GM18867 (cell line): ENCODE measurements around the gene FAM241B.

Source experiments
- ATAC-seq: cut with Tn5 transposase; IDR thresholded peaks from one replicate; pipeline ENCODE4 v1.9.1; 2021; ENCODE audit warnings: mild to moderate bottlenecking, moderate library complexity; ENCODE audit not compliant: unreplicated experiment

The FAM241B gene

DNA sequence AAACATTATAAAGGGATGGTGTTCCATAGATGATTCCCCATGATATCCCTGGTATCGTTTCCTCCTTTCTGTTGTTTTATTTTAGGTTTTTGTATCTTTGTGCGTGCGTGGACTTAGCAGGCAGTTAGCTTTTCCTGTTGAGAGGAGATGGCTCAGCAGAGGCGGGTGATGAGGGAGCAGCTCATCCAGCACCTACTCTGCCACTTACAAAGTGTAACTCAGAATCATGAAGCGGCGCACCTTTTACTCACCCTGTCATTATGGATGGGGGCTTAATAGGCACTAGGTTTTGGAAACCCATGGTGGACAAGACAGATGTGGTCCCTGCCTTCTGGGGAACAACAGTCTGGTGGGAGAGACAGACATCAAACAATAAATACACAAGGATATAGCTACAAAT, 17.1 kb downstream of the FAM241B start:
- no peak for ATAC-seq

DNA sequence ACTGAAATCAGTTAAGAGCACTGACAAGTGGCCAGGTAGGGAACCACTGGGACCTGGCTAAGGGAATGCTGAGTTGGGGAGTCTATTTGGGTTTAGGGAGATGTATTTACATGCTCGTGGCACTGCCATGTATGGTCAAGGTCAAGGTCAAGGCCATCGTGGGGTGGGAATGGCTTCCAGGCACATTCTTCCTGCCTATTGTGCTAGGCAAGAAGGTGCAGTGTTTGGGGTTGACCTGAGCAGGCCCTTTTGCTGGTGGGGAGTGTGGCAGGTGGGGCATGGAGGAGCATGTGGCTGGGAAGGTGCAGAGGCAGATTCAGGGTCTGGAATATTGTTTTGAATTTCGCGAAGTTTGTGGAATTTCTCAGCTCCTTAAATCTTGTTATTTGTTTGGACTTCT, 17.8 kb downstream of the FAM241B start:
- ATAC-seq = no peak

DNA sequence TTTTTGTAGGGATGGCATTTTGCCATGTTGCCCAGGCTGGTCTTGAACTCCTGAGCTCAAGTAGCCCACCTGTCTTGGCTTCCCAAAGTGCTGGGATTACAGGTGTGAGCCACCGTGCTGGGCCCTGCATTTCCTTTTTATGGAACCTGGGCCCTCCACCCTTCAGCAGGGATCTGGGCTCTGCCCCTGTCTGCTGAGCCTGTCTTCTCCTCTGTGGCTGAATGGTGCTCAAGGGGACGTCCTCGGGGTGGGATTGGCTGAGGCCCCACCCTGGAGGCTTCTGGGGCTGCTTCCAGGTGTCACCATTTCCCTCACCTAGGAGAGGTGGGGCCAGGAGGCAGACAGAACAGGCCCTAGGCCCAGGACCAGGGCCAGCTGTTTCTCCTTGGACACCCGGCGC, 18.4 kb downstream of the FAM241B start:
- ATAC-seq = no peak

DNA sequence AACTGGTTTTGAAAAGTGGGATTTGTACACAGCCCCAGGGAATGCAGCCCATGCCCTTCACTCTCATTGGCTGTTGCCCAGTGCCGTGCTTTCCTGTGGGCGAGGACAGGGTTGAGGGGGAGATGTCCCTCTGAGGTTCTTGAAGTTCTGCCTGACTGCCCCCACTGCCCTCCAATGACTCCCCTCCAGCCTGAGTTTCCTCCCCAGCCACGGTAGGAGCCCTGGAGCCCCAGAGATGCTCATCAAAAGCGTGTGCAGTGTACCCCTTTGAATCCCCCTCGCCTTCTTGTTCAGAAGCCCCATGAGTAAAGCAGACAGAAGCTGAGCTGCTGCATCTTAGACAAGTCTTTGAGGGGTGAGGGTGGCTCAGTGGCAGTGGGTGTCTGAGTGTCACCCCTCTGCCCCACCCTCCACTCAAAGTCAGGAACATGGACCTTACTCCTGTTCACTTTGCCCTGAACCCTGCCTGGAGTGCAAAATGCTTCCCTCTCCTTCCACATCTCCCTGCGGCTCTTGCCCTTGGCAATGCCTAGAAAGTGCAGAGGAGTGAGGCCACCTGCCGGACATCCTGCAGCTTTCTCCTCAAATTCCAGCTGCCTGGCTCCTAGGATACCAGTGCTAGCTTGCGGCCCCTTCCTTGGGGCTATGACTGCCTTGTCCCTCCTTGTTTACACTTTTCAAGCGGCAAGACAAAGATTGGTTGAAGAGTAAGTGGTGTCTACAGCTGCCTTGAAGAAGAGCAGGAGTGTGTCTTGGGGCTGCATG, 19.9 kb downstream of the FAM241B start:
- no peak for ATAC-seq

DNA sequence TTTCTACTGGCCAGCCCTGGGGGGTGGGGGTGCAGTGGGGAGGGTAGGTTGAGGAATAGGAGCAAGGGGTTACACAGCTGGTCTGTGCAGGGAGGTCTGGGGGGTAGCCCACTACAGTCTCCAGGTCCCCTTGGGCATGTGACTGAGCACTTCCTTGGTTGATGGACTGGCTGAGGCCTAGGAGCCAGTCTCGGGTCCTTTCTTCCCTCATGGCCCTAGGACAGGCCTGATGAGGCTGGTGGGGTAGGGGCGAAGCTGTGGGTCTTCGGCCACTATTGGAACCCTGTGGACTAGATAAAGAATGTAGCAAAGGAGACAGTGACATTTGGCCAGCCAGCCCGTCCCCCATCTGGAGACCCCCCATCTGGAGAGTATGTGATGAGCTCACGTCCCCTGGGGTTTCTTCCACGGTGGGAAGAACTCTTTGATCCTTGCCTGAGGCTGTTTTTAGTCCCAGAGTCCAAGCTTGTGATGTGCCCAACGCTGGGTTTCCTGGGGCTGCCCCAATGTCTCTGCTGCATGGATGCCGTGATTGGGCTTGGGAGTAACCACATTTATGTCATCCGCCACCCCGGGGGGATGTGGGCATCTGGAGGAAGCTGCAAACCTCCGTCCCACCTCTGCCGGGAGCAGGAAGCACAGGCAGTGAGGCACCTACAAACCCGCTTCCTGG, 20.7 kb downstream of the FAM241B start:
- no peak for ATAC-seq

DNA sequence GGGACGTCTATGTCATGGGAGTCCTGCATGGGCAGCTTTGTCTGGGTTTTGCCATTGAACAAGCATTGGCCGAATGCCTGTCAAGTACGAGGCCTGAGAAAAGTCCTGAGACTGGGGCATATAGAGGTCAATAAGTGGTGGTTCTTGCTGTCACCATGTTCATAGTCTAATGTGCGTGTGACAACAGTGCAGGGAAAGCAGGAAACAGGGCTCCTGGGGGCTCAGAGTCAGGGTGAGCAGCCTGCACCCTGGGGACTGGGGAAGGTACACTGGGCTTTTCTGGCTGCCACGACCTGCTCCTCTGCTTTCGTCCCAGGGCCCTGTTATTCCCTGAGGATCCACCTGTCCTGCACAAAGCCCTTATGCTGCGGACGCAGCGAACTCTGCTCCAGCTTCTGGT, 21.3 kb downstream of the FAM241B start:
- ATAC-seq = no peak

DNA sequence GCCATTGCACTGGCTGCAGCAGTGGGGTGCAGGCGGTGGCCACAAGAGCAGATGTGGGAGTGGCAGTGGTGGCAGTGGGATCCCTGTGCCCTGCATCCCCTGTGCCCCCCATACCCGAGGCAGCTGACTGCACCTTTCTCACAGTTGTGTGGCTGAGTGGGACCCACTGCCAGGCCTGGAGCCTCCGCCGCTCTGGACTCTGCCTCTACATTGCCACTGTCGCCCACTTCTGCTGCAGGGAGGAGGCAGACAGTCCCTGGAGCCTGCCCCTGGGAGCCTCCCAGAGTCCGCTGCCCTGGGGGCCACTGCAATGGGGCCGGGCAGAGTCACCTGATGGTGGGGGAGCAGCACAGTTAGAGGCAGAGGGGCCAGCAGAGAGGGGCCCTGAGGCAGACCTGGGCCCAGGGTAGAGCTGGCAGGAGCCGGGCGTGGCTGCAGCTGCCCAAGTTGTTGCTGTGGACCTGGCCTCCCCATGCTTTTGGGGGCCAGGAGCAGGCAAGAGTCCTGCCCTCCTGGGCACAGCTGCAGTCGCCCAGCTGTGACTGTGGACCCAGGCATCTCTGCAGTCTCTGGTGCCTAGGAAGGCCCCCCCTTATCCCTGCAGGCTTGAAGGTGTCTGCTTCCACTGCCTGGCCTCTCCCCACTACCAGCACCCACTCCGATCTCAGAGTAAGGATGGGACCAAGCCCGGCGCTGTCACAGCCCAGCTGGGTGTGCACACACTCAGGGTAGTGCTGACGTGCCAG, 22.2 kb downstream of the FAM241B start:
- no peak for ATAC-seq

DNA sequence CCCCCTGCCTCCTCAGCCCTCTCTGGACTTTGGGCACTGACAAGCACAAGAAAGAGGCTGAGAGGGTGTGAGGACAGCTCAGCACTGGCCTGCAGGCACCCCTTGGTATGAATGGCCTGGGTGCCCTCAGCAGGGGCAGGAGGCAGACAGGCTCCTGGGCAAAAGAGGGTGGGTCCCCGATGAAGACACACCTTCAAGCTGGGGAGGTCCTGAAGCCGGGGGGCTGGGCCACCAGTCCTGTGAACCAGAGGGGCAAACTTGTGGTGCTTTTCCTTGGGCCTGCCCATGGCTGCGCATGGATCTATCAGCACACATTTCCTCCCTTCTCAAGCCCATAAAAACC, 22.8 kb downstream of the FAM241B start:
- ATAC-seq = no peak

DNA sequence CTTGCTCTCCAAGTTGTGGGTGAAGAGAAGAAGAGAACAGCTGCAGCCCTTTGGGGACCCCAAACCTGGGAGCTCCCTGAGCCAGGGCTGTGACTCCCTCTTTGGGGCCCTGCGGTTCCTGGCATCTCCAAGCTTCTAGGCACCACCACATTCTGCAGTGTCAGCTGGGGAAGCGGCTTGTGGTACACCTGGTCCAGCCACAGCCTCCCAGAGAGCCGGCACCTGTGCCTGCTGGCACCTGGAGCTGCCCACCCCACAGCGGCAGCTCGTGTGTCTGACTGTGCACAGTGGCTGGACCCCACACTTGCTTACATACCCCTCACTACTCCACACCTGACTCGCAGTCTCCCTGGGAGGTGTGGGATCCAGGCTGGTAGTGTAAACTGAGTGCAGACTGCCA, 23.5 kb downstream of the FAM241B start:
- ATAC-seq = no peak

DNA sequence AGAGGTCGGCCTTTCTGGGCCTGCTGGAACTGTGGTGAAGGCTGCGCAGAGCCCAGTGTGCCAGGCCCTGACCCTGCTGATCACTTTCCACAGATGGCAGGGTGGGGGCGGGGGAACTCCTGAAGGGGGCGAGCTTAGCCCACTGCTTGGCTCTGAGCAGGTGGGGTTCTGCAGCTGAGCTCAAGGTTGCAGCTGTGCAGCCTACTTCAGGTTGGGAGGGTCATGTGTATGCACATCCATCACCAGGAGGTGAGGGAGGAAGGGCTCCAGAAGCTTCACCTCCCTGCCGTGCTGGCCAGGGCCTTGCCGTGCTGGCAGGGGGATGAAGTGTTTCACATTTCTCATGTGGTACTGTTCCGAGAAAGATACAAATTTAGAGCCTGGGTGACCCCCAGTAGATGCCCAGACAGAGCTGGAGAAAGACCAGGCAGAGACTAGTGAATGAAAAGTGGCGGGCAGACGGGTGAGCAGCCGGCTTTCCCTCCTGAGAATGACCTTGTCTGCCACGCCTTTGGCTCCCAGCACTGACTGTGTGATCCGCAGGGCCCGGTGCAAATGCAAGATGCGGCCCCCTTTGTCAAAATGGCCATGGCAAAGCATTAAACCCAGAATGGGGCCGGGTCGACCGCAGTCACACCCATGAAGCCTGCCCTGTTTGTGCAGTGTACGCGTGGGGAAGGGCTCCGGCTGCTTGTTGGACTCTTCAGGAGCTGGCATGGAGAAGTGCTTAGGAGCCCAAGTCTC, 25.2 kb downstream of the FAM241B start:
- no peak for ATAC-seq

DNA sequence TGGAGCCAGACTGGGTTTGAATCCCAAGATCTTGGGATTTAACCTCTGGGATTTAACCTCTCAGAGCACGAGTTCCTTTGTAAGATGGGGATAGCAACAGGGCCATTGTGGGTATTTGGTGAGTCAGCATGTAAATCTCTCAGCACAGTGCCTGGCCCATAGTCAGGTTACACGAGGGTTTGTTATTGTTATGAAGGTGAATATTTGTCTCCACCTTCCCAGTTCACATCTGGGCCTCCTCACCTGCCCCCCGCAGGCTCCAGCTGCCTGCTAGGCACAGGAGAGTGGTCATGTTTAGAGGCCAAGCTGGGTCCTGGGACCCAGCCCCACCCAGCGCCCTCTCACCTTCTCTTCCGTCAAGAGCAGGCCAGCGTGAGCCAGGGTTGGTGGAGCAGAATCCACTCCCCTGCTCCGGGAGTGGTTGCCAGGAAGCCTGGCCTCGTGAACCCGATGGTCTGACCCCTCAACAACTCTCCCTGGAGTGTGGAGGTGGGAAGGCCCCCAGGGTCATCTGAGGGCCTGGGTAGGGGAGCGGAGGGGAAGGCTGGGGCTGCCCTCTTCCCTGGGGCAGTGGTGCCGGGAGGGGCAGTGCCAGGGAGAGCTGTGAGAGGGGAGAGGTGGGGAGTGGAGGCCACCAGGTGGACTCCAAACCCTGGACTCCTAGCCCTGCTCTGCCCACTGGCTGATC, 26.0 kb downstream of the FAM241B start:
- ATAC-seq = no peak

DNA sequence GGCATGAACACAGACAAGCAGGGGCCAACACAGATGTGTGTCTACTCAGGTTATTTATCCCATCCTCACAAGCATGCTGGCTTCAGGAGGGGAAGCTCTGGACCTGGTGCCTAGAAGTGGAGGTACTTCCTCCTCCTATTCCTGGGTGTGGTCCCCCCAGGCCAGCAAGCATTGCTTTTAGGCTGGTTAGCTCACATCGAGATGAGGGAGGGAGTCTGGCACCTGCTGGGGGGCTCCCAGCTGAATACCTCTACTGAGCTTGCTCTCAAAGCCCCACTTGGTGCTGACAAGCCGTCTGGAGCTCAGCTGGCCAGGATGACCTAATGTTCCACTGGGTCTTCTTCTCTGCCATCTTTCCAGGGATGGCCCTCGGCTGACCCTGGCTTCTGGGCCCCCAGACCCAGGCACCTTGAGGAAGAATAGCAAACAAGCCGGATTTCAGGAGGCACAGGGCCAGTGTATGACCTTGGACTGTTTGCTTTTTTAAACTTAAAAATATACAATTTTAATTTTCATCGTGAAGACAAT, 26.8 kb downstream of the FAM241B start:
- ATAC-seq = no peak

DNA sequence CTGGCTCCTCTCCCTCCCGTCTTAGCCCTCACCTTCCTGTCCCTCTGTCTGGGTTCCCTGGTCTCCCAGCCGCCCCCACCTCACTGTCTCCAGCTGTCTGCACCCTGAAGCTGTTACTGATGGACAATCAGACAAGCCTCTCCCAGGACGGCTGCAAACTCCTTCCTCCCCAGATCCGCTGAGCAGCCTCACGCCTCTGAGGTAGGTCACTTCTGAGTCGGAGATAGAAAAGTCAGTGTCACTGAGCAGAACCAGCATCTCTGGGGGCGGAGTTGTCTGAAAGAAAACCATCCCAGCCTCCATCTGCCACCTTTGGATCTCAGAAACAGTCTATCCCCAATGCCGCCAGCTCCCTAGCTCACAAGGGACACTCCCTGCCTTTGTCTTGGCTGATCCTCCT, 27.4 kb downstream of the FAM241B start:
- no peak for ATAC-seq

DNA sequence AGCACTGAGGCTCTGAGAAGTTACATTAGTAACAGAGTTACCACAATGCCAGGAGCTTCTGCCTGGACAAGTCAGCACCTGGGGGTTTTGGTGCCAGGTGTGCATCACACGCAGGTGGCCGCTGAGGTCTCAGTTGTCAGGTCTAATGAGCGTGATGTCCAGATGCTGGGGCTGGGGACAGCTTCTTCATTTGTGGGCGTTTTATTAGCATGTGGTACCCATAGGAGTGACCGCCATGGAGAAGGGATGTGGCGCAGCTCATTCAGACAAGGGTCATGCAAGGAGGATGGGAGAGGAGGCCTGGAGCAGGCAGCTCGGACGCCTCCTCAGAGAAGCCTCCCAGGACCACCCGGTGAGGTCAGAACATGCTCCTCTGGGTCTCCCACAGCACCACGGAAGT, 27.8 kb downstream of the FAM241B start:
- no peak for ATAC-seq

DNA sequence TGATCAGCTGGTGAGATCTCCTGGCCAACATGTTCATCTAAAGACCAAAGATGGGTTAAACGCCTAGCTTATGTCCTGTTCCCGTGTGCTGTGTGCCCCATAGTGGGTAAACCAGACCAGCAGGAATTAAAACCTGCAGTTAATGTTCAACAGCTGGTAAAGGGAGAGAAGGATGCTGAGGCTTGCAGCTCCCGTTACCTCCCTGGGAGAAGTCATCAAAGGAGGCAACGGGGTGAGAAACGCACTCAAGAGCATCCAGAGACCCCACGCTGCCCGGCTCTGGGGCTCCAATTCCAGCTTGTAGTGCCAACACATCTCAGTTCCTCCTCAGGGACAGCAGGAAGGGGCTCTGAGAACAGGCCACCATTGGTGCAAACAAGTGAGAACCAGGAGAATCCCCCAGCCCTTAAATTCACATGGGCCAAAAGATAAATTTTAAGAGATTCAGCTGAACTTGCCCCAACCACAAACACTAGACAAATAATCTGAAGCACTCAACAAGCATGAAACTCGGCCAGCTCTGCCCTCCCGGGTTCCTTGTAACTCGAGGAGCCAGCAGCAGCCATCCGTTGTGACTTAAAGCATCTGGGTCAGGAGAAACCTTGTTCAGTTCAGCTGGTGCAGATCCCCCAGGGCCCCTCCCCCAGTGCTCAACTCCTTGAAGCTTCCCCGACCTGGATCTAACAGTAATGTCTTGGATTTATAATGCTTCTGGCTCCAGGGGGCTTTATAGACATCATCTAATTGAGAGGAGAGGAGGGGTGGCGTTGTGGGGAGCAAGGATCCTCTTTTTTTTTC, 29.4 kb downstream of the FAM241B start:
- no peak for ATAC-seq

DNA sequence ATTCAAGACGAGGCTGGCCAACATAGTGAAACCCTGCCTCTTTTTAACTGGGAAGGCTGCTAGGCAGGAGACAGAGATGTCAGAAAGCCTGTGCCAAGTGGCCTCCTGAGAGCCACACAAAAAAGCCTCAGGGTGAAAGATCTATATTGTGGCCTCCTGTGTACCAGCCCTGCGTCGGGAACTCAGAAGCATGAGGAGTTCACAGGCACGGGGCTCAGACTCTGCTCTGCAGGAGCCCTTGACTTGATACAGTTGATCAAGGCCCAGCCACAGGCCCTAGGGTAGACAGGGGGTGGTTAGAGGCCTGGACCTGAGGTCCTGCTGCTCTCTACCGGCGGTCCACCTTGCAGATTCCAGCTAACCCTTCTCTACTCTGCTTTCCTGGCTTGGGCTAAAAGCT, 30.2 kb downstream of the FAM241B start:
- ATAC-seq = no peak

DNA sequence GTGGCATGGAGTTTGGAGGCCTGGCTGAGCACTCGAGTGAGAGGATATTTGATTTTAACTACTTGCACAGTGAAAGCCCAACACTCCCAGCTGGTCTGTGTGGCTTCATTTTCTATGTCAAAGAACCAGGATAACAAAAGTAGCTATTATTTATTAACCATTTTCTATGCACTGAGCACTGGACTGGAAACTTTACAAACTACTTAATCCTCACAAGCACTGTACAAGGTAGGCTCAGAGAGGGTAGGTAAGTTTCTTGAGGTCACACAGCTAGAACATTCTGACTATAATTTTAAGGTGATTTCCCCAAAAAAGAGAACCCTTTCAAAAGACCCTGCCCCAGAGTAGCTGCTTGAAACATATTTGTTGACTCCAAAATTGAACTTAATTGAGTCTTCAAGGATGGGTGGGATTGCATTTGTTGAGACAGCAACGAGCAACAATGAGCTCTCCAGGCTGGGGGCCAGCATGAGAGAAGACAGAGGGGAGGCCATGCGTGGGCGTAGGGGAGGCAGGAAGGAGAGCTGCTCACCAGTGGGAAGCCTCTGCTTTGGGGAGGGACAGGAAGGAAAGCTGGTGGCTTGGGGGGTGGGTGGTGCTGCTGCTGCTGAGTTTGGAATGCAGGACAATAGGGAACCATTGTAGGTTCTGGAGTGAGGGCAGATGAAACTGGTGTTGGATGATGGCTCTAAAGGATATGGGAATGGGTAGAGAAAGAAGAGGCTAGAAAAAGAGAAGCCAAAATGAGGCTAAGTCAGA, 31.5 kb downstream of the FAM241B start:
- ATAC-seq = no peak

DNA sequence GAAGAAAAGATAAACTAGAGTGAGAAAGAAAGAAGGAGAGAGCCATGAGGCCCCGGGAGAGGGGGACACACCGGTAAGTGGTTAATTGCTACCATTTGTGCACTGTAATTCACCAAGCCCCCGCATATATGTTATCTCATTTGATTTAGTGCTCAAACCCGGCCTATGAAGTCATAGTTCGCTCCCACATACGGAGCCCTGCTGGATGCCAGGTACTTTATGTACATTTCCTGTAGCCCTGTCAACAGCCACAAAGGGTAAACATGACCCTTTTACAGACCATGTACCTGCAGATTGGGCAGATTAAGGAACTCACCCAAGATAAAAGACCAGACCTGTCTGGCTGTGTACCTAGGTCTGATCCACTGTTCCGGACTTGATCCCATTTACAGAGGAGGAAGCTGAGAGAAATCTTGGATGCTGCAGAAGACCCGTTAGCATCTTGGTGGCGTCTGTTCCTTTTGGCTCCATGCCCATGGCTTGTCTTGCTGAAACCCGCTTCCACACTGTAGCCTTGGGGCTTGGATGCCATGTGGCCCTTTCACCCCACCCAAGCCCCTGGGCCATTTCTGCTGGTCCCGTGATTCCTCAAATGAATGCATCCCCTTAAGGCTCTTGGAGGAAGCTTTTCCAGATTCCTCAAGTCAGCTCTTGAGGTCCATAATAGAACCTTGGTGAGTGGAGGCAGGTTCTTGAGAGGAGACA, 32.3 kb downstream of the FAM241B start:
- ATAC-seq = no peak
